ENCODE results near the gene CHTOP.
A peak's percentile ranks its signal among the peaks of the same experiment; 100 is the strongest.
"Not testable (repeated sequence)": the region's sequence is repeated elsewhere in the genome, so short reads cannot be mapped to it uniquely, and the experiment has no call there.

CHTOP gene

GRCh38 chr1:153663211-153663610 is 29.3 kb downstream of the CHTOP start:
- DNase-seq (ENCODE audit: low spot score) = no peak

DNA sequence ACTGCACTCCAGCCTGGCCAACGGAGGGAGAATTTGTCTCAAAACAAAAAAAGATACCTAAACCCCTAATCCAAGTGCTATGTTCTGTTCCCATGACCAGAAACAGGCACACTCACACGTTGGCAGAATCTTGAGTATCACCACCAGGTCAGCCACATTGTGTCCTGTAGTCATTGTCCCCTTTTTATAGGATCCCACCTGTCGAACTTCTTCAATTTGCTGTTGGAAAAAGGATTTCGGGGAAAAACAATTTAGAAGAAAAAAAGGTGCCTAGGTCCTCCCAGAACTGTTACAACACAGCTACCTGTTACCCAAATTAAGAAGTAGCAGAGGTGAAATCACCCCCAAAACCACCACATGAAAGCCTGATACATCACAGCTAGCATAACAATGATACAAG is 33.6 kb downstream of the CHTOP start:
- no peak for DNase-seq (ENCODE audit: low spot score)

DNA sequence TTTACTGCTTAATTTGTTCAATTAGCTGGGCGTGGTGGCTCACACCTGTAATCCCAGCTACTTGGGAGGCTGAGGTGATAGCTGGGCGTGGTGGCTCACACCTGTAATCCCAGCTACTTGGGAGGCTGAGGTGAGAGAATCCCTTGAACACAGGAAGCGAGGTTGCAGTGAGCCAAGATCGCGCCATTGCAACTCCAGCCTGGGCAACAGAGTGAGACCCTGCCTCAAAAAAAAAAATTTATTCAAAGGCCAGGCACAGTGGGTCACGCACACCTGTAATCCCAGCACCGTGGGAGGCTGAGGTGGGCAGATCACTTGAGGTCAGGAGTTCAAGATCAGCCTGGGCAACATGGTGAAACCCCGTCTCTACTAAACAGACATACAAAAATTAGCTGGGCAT is 34.8 kb downstream of the CHTOP start:
- DNase-seq (ENCODE audit: low spot score) = not testable (repeated sequence)

GRCh38 chr1:153669606-153670005 is 35.7 kb downstream of the CHTOP start:
- no peak for DNase-seq (ENCODE audit: low spot score)

DNA sequence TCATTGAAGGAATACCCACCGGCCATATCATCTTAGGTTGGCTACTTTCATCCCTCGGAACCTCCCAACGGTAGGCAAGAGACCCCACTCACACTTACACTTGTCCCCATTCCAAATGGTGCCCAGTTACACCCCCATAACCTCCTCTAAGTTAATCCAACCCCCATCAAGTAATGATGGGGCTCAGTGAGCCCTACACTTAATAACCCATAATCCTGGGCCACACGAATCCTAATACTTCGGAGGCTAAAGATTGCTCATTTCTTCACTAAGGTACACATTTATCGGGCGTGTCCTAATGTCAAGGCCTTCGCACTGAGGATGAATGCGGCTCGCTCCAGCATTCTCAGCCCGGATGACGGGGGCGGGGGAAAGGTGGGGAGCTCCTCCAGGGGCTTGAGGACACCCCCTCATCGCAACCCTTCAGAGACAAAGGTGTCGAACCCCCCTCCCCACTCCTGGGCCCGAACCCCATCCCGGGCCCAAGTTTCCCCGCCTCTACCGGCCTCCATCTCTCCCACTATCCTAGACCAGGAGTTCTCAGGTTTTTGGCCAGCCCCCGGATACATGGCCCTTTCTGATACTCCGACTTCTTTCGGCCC is 36.5 kb downstream of the CHTOP start:
- no peak for DNase-seq (ENCODE audit: low spot score)

GRCh38 chr1:153670859-153671627 is 37.2 kb downstream of the CHTOP start, which contains the start of gene ILF2:
Gene ILF2 (minus strand): TSS chr1:153670993. CDS start chr1:153670922, 71 bp downstream.
- peak; percentile 99 for DNase-seq (ENCODE audit: low spot score)

- peak; percentile 51 for DNase-seq (ENCODE audit: low spot score)
These were observed 37.9 kb downstream of the CHTOP start for GRCh38 chr1:153671628-153672353.

- no peak for DNase-seq (ENCODE audit: low spot score)
These were observed 39.6 kb downstream of the CHTOP start for GRCh38 chr1:153673511-153673910.

DNA sequence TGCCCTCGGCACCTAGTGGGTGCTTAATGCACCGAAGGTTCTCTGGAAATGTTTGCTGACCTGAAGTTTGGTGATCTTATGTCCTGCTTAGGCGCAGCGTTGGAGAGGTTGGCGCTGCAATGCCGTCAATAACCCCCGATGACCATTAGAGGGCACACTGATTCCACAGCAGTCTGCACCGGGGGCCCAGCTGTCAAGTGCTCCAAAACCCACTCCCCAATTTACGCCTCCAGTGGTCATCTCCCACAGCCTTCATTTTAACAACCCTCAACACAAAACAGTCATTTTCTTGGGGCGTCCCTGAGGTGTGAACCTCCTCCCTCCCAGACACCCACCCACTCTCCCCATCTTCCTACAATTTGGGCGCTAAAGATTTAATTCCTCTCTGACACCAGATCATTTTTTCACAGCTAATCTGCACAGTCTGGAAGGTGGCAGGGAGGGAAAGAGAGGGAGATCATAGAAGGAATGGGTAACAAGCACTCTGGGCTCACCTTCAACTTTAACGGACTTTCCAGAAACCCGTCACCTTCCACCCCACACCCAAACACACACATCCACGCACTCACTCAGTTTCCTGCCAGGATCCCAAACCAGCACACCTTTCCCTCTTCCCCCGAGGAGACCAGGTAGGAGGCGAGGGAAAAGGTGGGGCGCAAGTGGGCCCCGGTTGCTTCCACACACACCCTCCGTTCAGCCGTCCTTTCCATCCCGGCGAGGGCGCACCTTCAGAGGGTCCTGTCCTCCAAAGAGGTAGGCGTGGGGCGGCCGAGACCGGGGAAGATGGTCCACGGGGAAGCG is 44.1 kb downstream of the CHTOP start:
- DNase-seq (ENCODE audit: low spot score) = peak; percentile 56

GRCh38 chr1:153678519-153679336 is 44.9 kb downstream of the CHTOP start, which contains the start of gene NPR1:
Gene NPR1 (plus strand): TSS chr1:153678688. CDS start chr1:153679109, 421 bp downstream.
- DNase-seq (ENCODE audit: low spot score) = no peak

GRCh38 chr1:153679337-153680119 is 45.7 kb downstream of the CHTOP start:
- DNase-seq (ENCODE audit: low spot score) = no peak

GRCh38 chr1:153680120-153680403 is 46.2 kb downstream of the CHTOP start:
- no peak for DNase-seq (ENCODE audit: low spot score)

DNA sequence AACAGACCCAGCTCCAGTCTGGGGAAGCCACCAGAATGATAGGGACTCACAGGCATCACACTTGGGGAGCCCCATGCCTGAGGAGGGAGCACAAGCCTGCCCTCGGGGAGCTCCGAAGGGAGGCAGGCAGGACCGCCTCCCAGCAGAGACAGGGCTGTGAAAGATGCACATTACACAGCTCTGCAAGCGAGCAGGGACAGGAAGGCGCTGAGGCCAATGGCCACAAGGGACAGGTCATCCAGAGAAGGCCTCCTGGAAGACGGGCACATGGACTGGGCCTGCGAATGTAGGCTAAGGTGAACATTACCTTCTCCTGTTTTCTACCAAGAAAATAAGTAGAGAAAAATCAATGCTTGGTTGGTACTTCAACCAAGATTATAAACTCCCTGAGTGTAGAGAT is 48.9 kb downstream of the CHTOP start:
- no peak for DNase-seq (ENCODE audit: low spot score)

DNA sequence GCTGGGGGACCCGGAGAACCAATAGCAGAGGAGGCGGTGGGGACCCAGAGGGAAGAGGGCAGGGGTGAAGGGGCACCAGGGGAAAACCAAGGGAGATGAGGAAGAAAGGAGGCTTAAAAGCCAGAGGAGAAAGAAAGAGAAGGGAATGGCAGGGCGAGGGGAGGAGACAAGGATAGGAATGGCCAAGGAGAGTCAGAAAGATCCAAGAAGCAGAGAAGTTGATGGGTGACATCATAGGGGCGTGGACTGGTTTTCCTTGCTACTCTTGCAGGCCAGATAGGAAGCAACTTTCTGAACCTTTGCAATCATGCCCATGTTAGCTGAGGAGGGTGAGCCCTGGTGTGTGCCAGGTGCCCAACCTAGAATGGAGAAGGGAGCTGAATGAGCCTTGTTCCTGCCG is 50.0 kb downstream of the CHTOP start:
- DNase-seq (ENCODE audit: low spot score) = no peak

DNA sequence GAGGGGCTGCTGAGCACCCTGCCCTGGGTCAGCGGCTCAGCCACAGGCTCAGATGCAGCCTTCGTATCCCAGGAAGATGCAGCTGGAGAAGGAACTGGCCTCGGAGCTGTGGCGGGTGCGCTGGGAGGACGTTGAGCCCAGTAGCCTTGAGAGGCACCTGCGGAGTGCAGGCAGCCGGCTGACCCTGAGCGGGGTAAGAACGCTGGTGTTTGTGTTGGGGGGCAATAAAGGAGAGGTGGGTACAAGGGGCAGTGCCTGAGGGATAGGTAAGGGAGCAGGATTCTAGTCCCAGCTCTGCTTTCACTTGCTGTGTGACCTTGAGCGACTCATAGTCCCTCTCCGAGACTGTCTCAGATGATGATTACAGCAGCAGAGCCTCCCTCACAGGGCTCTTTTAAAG is 51.0 kb downstream of the CHTOP start:
- DNase-seq (ENCODE audit: low spot score) = no peak

DNA sequence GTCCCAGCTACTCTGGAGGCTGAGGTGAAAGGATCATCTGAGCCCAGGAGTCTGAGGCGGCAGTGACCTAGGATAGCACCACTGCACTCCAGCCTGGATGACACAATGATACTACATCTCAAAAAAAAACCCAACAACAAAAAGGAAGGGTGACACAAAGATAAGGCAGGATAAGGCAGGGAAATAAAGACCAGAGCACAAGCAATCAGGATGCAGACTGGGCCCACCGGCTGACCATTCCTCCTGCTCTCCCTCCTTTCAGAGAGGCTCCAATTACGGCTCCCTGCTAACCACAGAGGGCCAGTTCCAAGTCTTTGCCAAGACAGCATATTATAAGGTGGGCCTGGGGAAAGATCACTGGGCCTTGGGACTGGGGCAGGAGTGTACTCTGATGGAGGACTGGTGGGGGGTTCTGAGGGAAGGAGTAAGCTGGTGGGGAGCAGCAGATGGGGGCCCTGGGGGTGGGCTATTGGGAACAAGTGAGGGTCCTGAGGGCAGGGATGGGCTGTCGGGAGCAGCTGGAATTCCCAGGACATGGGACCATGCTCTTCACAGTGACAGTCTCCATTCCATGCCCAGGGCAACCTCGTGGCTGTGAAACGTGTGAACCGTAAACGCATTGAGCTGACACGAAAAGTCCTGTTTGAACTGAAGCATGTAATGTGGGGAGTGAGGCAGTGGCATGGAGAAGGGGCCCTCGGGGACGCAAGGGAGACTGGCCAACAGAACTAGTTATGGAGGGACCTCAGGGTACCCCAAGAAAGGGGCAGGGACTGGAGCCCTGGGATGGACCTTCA is 51.9 kb downstream of the CHTOP start:
- no peak for DNase-seq (ENCODE audit: low spot score)

DNA sequence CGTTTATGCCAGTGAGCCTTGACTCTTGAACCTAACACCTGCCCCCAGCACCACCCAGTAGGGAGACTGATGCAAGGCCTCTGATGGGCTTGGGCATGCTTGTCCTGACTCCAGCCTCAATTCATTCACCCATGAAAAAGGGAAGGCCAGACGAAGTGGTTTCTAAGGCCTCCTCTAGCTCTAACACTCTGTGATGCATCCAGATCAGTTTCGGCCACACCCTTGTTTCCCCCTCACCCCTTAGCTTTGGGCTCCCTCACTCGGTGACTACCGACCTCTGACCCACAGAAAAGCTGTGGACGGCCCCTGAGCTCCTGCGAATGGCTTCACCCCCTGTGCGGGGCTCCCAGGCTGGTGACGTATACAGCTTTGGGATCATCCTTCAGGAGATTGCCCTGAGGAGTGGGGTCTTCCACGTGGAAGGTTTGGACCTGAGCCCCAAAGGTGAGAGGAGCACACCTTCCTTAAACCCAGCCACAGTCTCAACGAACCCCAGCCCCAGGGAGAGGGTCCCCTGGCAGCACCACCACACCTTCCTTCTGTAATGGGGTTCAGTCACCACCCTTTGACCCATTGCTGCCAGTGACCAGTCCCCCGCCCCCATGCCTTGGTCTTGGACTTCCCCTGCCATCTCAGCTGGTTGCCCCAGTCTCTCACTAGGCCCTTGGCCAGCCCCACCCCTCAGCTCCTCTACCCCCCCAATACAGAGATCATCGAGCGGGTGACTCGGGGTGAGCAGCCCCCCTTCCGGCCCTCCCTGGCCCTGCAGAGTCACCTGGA is 53.7 kb downstream of the CHTOP start:
- DNase-seq (ENCODE audit: low spot score) = no peak

DNA sequence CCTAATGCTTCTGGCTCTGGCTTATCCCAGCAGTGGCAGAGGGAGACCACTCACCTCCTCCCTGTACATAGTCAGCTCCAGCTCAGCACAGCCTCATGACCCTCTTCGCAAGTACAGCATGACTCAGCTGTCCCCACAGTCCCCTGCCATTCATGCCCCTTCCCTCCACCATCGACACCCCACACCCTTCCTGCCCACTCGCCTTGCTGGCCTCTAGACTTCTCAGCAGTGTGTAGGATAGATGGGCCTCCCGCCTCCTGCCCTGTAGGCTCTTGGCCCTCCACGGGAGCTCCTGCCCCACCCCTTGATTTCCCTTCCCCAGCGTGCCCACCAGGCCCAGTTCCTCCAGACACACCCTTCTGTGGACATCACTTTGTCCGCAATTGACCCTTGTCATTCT is 54.4 kb downstream of the CHTOP start:
- DNase-seq (ENCODE audit: low spot score) = no peak

DNA sequence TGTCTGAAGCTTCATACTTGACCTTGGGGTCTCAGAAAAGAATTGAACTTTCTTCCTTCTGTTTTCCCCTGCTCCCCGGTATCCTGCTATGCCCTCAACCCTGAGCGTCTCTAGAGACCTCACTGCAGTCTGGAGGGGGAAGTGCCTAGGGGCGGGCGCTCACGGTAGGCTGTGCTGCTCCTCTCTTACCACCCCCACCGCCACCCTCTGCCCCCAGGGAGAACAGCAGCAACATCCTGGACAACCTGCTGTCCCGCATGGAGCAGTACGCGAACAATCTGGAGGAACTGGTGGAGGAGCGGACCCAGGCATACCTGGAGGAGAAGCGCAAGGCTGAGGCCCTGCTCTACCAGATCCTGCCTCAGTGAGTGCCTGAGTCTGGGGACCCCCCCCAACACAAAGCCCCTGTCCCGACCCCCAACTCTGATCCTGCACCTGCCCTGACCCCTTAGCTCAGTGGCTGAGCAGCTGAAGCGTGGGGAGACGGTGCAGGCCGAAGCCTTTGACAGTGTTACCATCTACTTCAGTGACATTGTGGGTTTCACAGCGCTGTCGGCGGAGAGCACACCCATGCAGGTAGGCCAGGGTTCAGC is 55.0 kb downstream of the CHTOP start:
- DNase-seq (ENCODE audit: low spot score) = no peak
